NAMALWA (cell line): ENCODE data around the gene BANP.
A peak's percentile ranks its signal among the peaks of the same experiment; 100 is the strongest.

Source experiments
- DNase-seq: peaks from one replicate; pipeline ENCODE4 v3.0.0-alpha.2; 2015; ENCODE audit warnings: low spot score

The BANP gene

DNA sequence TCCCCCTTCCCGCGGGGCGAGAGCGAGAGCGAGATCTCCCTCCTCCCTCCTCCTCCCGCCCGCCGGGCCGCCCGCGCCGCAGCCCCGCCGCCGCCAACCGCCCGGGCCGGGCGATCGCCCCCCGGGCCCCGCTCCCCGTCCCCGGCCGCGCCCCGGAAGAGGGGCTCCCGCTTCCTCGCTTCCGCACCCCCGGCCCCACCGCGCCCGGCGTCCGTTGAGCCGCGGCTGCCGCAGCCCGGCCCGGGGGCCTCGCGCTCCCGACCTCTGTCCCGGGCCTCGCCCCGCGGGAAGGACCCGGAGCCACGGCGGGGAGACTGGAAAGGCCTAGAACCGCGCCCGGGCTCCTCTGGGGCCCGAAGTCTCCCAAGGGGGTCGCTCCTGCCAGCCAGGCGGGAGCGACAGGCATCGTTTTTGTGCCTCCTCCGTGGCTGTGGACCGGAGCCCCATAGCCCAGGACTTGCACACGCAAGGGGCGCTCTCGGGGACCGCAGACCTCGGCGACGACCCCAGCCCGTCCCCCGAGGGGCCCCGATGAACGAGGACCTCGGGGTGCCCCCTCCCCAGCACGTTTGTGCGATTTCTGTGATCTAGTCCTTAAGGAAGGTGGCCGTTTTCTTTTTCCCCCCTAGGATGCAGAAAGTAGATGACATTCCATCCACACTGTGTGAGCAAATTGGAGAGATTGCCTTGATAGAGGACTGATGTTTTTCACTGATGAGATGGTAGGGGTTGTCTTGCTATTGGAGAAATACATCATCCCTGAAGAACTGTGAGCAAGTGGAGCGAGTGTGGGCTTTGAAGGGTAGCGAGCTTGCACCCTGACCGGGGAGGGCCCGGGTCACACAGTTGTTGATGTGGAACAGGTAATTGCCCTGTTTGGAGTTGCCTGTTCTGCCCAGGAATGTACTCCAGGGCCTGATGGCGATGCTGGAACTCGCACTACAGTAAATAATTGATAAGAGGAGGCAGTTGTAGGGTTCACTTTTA is 611 bp downstream of the BANP start:
- peak; percentile 55 for DNase-seq

DNA sequence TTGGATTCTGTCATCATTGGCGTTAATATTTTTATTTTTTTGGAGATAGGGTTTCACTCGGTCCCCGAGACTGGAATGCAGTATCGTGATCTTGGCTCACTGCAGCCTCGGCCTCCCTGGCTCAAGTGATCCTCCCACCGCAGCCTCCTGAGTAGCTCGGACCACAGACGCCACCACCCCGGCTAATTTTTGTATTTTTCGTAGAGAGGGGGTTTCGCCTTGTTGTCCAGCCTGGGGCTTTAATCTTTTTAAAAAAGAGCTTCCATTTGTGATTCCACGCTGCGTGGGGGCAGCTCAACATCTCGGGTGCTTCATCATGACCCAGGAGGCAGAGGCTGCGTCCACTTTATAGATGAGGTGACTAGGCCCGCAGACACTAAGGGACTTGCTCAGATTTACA is 1.5 kb downstream of the BANP start:
- DNase-seq: no peak

DNA sequence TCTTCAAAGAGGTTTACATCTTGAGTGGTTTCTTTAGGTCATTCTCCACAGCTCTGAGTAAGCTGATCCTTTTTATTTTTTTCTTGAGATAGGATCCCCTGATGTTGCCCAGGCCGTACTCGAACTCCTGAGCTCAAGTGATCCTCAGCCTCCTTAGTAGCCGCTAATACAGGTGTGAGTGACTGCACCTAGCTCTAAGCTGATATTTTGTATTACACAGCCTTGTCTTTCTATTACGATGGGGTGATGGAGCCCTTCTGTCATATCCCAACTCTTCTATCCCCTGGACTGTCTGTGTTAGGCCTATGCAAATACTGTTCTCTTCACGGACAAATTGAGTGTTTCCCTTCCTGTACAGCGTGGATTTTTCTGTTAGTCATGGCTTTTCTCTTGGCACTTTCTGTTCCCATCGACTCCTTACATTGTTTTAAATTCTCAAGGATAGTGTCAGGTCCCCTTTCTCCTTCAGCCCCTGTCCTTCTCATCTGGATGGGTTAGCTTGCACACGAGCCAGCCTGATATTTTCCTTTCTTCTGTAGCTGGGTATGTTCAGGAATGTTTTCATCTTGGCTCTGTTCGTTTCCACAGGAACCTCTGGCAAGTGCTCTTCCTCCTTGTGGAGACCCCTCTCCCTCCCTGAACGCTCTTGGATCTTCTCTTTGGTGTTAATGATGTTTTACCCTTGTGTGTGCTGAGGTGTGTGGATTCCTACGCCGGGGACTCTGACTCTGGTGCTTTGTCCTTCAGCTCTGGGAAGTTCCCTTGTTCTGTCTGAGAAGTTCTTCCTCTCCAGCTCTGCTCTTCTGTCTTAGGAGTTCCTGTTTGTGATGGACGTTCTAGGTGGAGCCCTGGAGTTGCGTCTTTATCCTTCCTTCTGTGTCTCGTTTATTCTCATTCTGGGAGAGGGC is 2.3 kb downstream of the BANP start:
- DNase-seq: no peak

DNA sequence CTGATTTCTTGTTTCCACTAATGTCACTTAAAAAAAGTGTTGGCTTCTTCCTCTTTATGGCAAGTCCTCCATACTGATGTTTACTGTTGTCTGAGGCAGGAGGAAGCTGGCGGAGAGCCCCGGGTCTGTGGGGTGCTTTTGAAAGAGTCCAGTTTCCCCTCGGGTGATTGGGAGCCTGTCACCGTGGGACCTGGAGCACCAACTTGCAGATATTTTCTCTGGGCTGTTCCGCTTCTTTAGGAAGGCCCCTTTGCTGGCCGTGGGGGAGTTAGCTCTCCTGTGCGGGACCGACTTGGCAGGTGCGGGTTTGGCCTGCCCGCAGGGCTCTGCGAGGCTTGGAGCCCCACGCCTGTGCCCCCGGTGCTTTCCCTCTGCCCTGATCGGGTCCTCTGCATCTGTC is 3.1 kb downstream of the BANP start:
- no peak for DNase-seq

DNA sequence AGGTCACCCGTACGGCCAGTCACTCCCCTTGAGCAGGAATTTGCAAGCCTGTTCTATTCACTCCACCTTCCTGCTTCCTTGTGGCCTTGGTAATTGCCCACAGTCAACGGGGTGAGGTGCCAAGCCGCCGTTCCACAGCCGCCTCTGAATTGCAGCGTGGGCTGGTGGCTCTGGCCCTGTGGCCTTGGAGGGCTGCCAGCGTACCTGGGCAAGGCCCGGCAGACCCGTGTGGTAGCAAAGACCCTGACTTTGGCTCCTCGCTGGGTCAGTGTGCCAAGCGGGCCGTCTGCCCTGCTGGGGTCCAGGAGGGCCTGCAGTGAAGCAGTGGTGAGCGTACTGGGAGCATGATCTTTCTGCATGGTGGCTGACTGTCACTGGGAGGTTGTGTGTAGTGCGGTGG is 3.6 kb downstream of the BANP start:
- no peak for DNase-seq

DNA sequence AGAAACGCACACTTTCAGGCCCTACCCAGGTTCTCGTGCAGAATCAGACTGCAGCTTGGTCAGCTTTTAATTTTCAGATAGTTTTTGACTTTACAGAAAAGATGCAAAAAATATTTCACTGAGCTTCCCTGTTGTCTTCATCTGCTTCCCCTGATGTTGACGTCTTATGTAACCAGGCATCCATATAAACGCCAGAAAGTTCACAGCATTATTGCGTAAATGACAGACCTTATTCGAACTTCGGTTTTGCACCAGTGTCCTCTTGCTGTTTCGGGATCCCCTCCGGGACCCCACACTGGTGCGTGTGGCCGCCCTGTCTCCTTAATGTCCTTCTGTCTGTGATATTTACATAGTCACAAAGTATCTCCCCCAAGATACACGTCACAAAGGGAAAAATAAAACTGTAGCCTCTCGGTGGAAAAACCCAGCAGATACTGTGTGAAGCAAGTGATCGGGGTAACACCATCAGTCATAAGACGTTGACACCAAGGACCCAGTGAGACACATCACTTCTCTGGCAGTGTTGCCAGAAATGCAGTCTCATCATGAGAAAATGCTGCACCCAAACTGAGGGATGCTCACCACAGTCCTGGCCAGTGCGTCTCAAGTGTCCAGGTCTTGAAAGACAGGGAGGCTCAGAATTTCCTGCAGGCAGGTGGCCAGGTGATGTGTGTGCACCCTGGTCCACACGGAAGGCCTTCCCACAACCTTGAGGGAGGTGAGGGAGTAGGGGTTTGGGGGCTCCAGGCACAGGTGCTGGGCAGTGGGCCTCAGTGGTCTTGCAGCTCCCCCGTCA is 4.3 kb downstream of the BANP start:
- DNase-seq: no peak

DNA sequence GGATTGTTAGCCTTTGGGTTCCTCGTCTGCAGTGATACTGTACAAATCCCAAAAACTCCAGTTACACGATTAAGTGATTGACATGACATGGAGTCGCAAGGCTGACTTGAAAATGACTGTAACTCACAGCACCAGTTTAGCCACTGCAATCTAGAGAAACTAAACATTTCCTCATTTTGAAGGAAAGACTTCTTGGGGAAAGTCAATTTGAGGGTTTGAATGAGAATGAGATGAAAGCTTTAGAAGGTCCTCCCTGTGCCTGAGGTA is 4.8 kb downstream of the BANP start:
- no peak for DNase-seq

DNA sequence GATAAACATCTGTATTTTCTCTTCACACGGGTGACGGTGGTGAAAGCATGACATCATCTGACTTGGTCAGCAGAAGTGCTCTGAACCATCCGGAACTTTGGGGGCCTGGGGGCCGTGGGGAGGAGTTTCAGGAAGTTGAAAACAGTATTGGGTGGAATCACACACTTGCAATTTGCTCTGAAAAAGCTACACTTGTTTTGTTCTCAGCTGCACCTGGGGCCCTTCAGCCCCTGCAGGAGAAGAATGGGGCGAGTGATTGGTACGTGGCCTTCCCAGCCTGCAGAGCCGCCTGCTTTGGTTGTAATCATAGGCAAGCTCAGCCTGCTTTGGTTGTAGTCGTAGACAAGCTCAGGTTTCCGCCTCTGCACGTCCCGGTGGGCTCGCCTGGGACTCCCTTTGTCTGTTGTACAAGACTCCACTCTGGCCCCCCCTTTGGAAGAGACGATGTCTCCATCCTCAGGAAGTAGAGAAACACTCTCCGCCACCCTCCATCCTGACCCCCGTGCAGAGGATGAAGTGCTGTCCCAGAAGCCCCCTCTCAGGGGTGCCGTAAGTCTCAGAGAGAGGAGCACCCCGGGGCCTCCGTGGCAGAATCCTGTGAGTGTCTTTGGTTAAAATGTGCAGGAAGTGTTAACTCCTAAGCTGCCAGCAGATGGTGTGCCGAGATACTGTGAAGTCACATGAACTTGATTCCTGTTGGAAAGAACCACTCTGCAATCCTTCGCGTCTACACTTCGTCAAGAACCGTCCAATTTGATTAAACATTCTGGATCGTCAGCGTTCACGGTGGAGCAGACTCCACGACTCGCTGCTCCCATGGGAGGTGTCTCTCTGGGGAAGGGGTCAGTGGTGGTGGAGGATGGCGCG is 5.4 kb downstream of the BANP start:
- peak; percentile 84 for DNase-seq

DNA sequence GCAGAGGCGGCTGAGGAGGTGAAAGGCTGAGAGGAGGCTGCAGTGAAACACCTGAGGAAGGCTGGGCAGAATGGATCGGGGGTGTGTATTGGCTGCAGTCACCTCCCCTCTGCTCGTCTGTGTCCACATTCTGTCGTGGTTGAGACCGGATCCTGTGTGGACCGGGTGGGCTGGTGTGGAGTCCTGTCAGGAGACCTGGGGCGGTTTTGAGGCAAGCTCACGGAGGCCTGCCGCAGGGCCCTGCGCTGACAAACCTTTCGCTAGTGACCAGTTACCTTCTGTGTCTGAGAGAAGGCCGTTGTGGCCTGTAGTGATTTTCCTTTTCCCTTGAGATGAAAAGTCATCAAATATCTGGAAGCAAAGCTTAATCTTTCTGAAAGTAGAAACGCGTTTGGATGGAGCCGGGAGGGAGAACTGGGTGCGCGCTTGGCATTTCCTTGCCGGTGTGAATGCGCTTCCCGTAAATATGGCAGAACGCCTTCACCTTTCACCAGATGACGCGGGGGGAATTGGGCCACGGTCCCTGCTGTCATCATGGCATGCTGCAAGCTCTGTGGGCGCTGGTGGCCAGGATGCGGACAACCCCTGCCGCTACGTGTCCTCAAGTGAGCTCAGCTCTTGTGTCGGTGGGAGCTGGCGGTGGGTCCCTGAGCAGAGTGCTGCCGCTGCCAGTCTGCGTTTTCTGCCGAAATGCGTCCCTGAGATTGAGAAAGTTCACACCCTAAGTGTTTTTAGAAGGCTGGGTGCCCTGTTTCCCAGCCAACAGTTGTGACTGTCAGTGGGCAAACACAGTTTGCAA is 6.3 kb downstream of the BANP start:
- no peak for DNase-seq

DNA sequence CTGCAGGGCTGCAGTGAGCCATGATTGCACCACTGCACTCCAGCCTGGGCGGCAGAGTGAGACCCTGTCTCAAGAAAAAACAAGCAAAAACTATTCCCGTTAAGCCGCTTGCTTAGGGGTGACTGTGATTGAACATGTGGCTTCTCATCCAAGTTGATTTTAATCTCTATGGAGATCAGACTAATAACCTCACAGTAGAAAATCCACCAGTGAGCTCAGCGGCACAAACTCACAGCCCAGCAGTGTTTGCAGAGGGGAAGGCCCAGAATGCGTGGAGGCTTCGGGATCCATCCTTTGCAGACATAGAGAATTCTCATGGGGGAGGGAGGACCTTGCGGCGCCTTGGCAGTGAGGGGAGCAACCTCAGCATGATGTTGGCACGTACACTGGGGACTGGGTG is 7.4 kb downstream of the BANP start:
- DNase-seq: no peak

DNA sequence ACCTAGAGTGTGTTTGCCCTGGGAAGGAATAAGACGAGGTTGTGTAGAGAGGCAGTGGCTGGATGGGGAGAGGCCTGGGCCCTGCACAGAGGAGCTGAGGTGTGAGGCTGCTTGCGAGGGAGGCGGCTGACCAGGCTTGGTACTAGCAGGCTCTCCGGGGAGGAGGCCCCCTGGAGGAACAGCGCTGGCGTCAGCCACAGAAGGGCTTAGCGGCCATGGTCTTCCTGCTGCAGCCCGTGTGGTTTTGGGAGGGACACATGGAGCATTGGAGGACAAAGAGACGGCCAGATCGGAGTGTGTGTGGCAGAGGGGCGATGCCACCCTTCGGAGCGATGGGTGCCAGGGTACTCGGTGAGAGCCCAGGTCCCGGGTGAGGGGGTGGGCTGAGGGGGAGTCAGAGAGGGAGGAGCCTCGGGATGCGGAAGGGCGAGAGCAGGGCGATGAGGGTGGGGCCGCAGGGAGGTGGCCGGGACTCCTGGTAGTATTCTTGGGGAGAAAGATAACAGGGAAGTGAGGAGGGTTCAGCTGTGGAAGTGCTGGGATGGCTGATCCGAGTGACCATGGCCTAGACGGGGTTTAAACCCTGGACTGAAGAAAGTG is 8.3 kb downstream of the BANP start:
- DNase-seq: no peak

DNA sequence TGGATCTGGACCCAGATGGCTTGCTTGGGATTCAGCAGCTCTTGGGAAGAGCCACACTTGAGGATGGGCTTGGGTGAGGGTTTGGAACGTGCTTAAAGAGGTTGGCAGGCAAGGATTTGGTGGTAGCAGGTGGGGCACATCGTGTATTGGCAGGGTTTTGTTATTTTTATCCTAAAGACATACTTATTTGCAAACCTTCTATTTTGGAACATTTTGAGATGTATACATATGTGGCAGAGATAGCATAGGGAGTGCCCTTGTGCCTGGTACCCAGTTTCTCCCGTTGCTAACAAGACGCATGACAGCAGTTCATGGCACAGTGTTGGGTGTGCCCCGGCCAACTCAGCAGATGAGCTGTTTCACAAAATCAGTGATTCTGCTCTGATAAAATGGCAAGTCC is 9.1 kb downstream of the BANP start:
- no peak for DNase-seq

DNA sequence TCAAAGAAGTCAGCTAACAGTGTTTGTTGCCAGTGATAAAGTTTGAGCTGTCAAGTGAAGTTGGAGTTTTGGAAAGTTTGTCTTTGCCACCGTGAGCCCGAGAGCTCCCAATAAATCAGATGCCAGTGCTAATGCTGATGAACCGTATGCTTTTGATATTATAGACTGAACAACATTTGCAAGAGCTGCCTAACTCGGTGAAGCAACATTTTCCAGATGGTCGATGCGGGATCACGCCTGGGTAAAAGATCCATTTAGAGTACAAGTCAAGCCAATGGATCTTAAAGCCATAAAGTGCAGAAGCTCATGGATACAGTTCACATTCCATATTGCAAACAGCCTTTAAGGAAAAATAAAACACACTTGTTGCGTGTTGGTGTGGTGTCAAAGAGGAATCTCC is 9.6 kb downstream of the BANP start:
- DNase-seq: no peak

DNA sequence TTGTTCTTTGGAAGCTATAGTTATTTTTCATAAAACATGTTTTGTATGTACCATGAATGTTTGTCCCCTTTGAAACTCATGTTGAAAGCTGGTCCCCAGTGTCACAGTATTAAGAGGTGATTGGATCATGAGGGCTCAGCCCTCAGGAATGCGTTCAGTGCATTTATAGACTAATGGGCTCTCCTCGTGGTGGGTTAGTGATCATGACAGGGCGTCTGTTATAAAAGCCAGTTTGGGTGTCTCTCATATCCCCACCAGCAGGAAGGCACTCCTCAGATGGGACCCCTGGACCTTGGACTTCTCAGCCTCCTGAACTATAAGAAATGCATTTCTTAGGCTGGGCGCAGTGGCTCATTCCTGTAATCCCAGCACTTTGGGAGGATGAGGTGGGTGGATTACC is 10.4 kb downstream of the BANP start:
- no peak for DNase-seq

DNA sequence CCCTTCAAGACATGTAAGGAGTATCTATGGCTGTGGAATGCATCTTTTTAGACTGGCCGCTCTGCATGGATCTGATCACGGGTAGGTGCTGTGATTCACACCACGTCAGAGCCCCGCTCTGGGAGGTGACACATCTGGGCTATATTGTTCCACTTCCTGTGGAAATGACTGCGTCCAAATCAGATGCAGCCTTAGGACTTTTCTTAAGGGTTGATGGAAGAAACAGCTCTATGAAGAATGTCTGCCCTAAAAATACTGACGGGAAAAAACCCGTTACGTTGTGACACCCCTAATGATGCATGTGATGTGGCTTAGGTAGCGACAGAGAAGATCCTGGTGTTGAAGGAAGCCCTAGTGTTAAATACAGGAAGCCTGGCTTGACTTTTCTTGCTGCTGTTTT is 12.2 kb downstream of the BANP start:
- no peak for DNase-seq

DNA sequence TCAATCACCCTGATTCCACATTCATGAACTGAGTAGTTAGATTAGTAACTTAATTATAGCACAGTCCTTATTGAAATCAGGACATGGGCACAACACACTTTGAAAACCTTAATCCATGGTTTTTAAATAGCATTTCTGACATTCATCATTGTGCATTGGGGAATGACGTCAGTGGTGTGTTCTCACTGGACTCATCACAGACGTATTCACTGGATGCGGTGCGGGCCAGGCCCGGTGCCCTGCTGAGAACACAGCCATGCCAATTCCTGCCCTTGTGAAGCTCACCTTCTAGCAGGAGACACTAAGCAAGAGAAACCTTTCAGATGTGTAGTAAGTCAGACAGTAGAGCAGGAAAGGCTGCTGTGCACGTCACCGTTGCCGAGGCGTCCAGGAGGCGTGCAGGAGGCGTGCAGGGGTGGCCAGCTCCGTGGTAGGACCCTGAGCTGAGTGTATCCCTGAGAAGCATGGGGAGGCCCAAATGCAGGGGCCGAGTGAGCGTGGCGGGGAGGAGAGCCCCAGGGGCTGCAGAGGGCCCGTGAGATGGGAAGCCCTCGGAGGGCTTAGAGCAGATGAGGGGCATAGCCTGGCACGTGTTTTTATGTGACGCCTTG is 12.9 kb downstream of the BANP start:
- DNase-seq: no peak

DNA sequence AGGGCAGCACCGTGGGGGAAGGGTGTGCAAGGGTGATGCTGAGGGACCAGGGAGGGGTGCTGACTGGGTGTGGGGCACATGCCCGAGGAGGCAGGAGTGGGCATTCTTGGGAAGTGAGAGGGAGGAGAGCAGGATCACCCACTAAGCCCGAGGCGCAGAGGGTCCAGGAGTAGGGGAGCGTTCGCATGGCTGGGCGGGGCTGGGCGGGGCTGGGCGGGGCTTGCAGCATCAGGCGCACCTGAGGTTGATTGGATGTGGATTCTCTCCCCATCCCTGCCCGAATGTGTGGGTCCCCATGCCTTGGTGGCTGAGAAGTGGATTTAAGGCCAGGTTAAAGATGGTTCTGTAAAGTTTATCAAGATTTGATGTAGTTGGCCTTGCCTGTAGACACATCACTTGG is 14.2 kb downstream of the BANP start:
- no peak for DNase-seq

DNA sequence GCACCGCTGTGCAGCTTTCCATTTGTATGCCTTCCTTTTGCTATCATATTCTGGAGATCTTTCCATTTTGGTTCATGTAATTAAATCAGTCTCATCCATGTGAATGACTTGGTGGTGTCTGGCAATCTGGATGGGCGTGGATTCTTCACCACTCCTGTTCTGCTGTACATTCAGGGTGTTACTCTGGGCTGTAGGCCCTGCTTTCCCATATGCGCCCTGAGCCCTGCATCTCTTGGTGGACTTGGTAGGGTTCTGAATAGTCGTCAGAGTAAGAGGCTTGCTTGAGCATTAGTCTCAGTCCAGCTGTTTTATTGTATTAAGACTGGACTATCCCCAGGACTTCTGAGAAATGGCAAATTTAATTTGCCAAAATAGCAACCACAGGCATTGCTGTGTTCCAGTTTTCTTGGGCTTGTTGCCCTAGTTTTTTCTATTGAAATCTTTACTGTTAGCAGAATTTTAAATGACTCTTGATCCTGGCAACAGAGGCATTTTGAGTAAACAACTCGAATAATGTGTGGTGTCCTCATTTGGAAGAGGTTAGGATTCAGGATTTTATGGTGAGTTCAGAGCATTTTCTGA is 14.9 kb downstream of the BANP start:
- no peak for DNase-seq

DNA sequence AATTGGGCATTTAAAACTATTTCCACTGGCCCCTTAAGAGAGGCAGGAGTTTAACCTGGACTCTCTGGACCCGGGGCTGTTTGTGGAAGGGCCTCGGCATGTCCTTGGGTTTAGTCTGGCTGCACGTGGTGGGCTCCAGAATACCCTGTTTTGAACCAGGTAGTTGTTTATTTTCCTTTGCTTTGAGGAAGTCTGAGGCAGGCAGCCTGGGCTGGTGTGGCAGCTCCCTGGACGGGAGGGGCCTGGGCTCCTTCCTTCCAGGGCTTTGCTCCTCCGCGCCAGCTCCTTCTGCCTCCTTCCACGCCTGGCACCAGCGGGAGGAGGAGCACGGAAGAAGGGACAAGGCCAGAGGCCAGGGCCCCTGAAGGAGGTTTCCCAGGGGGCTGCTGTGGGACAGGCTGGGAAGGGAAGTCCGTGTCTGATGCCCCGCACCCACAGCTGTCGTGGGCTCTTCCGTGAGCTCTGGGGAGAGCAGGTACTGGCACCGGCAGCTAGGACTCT is 15.5 kb downstream of the BANP start:
- no peak for DNase-seq
